GM18858 (cell line): ENCODE data around the gene LRRC71.

Source experiments
- ATAC-seq: cut with Tn5 transposase; IDR thresholded peaks from one replicate; pipeline ENCODE4 v1.9.1; 2021; ENCODE audit not compliant: unreplicated experiment

Gene LRRC71

DNA sequence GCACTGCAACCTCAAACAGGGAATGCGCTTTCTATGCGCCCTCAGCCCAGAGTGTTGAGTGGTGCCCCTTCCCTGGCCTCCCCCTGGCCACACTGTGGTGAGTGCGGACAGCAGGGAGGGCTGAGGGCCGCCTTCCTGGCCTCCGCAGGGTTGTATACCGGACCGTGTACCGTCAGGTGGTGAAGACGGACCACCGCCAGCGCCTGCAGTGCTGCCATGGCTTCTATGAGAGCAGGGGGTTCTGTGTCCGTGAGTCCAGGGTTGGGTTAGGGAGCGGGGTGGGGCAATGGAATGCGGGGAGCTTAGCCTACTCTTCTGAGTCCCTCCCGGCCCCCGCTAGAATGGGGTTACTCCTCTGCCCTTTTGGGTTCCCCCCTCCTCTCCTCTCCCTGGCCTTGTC lies 15.3 kb upstream of the LRRC71 start:
- no peak for ATAC-seq

DNA sequence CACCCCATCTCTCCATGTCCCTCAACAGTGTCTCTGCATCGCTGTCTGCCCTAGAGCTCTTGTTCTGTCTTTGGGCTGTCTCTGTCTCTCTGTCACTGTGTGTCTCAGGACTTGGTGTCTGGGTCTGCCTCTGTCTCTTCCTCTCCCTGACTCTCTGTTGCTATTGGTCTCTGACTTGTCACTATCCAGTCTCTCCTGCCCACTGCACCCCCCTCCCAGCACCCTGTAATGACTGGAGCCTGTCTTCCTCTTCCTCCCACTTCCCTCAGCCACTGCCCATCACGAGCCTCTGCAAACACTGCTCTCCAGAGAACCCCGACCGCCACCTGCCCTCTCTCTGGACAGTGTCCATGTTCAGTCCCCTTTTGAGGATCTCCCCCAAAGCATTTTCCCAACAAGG lies 14.8 kb upstream of the LRRC71 start:
- no peak for ATAC-seq

DNA sequence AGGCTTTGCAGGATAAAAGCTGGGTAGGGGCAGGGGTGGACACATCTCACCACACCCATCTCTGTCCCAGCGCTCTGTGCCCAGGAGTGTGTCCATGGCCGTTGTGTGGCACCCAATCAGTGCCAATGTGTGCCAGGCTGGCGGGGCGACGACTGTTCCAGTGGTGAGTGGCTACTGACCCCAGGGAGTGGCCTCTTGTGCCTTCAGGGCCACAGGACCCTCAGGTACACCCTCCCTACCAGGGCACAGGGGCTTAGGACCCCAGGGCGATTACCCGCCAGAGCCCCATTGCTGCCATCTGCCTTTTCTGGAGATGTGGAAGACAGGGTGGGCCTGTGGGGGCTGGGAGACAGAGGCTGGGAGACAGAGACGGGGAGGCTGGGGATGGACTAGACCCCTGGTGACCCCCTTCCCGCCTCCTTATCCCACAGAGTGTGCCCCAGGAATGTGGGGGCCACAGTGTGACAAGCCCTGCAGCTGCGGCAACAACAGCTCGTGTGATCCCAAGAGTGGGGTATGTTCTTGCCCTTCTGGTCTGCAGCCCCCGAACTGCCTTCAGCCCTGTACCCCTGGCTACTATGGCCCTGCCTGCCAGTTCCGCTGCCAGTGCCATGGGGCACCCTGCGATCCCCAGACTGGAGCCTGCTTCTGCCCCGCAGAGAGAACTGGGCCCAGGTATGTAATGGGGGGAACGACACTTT lies 14.1 kb upstream of the LRRC71 start:
- no peak for ATAC-seq

DNA sequence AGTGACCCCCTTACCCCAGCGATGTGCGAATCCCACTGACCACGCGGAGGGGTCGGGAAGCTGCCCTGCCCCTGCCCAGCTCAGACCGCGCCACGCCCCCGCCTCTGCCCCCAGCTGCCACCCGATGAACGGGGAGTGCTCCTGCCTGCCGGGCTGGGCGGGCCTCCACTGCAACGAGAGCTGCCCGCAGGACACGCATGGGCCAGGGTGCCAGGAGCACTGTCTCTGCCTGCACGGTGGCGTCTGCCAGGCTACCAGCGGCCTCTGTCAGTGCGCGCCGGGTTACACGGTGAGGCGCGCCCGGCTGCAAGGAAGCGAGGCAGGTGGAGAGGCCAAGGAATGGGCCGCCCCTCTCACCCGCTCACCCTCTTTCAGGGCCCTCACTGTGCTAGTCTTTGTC lies 11.9 kb upstream of the LRRC71 start:
- ATAC-seq = no peak

DNA sequence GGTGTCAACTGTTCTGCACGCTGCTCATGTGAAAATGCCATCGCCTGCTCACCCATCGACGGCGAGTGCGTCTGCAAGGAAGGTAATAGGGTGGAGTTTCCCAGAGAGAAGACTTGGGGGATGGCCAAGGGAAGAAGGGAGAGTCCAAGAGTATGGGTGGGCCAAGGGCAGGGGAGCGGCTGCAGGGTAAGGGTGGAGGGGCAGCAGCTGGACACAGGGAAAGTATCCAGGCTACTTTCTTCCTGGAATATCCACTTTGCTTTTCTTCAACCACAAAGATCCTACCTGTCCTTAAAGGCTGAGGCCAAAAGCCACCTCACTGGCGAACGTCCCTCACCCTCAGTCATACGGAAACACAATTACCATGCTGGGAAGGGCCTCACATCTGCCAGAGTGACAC lies 11.5 kb upstream of the LRRC71 start:
- ATAC-seq = no peak

DNA sequence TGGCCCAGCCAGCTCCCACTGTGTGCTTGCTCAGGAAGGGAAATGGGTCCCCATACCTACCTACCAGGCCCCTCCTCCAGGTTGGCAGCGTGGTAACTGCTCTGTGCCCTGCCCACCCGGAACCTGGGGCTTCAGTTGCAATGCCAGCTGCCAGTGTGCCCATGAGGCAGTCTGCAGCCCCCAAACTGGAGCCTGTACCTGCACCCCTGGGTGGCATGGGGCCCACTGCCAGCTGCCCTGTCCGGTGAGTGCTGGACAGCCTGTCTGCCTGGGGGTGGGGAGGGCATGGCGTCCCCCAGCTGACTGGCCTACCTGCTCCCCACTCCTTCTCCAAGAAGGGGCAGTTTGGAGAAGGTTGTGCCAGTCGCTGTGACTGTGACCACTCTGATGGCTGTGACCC lies 10.8 kb upstream of the LRRC71 start:
- no peak for ATAC-seq

DNA sequence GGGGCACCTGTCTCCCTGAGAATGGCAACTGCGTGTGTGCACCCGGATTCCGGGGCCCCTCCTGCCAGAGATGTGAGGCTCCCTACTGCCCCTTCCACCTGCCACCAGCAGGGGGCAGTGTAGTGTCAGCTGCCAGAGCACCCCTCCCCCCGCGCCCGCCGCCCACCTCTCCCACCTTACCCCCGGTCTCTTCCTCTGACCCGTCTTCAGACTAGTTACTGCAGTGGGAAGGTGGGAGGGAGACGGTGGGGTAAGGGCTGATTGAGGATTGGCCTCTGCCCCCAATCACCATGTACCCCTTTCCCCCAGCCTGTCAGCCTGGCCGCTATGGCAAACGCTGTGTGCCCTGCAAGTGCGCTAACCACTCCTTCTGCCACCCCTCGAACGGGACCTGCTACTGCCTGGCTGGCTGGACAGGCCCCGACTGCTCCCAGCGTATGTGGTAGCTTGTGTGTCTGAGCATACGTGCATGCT lies 10.1 kb upstream of the LRRC71 start:
- no peak for ATAC-seq

DNA sequence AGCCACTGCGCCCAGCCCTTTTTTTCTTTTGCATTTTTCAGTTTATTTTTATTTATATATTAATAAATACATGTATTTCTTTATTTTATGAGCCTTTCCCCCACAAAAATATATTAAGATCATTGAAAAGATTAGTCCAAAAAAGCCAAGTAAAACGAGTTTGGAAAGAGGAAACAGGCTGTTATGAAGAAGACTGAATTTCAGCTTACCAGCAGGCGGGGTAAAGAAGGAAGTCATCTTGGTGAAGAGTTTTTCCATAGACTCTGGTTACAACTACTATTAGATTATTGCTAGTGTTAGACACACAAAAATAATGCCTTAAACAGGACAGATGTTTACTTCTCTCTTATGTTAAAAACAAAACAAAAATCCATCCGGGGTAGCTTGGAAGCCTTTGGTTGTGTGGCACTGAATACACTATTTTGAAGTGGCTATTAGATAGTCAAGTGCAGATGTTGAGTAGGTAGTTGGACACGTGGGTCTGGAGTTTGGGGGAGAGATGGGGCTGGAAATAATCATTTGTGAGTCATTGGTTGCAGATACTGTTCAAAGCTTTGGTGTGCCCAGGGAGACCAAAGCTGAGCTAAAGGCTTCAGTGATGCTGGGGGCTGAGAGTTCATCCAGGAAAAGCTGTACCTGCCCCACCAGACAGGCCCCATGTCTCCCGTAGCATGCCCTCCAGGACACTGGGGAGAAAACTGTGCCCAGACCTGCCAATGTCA lies 8.7 kb upstream of the LRRC71 start:
- no peak for ATAC-seq

DNA sequence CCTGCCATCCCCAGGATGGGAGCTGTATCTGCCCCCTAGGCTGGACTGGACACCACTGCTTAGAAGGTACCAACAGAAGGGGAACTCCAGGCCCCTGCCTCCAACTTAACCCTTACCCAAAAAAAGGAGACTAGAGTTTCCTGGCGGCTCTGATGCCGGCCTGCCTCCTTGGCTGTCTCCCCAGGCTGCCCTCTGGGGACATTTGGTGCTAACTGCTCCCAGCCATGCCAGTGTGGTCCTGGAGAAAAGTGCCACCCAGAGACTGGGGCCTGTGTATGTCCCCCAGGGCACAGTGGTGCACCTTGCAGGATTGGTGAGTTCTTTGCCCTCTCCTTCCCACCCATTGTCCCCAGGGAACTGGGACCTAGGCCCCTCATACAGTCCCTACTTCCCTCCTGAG lies 8.1 kb upstream of the LRRC71 start:
- no peak for ATAC-seq

DNA sequence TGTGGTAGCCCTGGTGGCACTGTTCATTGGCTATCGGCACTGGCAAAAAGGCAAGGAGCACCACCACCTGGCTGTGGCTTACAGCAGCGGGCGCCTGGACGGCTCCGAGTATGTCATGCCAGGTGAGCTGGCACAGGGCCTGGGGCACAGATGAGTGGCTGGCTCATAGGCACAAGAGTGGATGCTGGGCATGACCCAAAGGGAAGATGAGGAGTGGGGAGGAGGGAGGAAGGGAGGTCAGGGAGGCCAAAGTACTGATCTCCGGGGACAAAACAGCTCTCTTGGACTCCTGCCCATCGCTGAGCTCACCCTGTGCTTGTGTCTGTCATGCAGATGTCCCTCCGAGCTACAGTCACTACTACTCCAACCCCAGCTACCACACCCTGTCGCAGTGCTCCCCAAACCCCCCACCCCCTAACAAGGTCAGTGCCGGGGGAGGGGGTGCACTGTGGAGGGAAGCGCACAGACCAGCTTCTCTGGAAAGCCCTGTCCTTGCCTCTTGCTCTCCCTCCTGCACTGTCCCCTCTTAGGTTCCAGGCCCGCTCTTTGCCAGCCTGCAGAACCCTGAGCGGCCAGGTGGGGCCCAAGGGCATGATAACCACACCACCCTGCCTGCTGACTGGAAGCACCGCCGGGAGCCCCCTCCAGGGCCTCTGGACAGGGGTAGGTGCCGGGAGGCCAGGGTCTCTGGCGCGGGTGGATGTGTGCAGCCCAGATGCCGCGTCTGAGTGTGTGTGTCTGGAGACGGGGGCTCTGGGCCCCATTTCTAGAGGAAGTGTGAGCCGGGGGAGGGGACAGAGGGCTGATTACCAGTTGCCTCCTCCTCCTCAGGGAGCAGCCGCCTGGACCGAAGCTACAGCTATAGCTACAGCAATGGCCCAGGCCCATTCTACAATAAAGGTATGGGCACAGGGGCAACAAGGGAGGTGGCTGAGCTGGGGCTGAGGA lies 7.3 kb upstream of the LRRC71 start:
- no peak for ATAC-seq

DNA sequence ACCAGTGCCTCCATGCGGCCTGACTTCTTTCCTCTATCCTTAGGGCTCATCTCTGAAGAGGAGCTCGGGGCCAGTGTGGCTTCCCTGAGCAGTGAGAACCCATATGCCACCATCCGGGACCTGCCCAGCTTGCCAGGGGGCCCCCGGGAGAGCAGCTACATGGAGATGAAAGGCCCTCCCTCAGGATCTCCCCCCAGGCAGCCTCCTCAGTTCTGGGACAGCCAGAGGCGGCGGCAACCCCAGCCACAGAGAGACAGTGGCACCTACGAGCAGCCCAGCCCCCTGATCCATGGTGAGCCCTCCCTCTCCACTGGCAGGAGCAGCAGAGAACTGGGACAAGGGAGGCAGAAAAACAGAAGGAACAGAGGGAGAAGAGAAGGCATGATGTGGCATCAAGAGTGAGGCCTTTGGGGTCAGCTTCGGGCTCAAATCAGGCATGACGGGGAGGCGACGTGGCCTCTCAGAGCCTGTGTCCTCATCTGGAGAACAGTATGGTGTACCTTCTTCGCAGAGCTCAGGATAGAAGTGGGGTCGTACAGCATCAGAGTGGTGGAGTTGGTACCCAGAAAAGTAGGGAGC lies 6.5 kb upstream of the LRRC71 start:
- ATAC-seq = no peak

DNA sequence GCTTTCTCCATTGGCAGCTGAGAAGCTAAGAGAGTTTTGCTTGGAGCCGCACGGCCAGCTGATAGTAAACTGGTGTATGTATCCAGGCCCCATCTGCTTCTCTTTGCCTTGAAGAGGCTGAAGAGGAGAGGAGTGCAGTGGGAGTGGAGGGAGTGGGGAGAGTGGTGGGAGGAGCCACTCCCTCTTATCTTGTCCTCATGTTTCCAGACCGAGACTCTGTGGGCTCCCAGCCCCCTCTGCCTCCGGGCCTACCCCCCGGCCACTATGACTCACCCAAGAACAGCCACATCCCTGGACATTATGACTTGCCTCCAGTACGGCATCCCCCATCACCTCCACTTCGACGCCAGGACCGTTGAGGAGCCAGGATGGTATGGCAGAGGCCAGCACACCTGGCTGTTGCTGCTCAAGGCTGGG lies 6.0 kb upstream of the LRRC71 start:
- ATAC-seq = no peak

DNA sequence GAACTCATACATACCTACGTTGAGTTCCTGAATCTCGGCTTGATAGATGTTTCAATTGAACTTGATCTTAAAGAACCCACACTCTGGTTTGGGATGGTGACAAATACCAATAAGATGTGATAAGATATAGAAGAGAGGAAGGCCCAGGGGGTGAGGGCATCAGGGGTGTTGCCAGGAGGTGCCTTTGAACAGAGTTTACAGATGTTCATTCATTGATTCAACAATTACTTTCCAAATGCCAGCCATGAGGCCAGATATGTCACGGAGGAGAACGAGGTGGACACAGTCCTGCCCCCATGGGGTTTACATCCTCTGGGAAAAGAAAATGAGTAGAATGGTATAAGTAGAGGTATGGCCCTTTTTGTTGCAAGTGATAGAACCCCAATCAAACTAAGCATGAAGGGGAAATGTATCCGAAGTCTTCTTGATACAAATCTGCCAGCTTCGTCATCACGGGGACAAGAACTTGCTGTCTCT lies 659 bp downstream of the LRRC71 start:
- ATAC-seq = no peak

DNA sequence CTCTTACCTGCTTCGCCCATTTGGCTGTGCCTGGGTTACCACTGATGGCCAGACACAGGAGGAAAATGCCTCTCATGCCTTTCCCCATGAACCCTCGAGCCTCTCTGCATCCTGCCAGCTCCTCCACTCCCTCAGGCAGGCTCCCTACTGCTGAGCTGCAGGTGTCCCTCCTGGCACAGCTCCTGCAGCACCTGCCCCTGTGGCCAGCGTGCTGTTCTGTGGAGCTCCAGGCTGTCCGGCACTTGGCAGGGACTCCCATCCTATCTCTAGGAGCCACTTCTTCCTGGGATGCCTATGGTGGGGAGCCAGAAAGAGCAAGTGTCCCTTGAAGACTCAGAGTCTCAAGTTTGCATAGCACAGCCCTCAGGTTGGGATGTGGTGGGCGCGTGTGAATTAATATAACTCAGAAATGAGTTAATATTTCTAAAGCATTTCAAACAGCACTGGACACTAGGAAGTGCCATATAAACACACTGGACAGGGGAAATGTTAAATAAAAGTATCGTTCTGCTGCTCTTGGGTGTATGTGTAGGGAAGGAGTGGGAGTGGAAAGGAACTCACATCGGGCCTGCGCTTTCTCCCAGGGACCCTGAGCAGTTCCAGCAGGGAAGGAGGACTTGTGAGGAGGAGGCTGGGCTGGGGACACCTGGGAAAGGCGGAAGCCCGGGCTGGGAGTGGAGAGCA lies 2.7 kb downstream of the LRRC71 start:
- ATAC-seq = no peak

DNA sequence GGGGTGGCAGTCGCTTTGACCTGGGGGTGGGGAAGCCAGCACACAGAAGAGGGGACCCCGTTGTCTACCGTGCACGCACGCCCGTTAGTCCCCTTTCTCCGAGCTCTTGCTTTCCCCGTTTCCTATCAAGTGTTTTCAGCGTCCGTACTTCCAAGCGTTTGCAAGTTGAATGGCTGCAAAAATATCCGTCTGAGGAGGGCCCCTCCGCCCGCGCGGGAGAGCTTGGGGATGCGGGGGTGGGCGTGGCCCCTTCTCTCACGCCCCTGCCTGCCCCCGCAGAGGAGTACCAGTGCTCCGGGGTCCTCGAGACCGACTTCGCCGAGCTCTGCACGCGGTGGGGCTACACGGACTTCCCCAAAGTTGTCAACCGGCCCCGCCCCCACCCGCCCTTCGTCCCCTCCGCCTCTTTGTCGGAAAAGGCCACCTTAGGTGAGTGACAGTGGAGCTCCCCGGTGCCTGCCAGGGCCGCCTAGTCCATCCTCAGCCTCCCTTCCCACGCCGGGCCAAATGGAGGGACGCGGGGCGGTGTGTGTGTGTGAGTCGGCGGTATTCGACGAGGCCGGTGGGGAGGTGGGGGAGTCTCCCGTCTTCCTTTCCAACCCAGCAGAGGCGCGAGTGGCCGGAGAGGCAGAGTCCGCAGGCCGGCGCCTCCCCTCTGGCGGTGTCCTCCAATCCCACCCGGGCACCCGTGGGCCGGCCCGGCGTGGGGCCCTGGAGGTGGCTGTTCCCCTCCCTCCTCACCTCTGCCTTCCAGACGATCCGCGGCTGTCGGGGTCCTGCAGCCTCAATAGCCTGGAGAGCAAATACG lies 3.4 kb downstream of the LRRC71 start:
- no peak for ATAC-seq

DNA sequence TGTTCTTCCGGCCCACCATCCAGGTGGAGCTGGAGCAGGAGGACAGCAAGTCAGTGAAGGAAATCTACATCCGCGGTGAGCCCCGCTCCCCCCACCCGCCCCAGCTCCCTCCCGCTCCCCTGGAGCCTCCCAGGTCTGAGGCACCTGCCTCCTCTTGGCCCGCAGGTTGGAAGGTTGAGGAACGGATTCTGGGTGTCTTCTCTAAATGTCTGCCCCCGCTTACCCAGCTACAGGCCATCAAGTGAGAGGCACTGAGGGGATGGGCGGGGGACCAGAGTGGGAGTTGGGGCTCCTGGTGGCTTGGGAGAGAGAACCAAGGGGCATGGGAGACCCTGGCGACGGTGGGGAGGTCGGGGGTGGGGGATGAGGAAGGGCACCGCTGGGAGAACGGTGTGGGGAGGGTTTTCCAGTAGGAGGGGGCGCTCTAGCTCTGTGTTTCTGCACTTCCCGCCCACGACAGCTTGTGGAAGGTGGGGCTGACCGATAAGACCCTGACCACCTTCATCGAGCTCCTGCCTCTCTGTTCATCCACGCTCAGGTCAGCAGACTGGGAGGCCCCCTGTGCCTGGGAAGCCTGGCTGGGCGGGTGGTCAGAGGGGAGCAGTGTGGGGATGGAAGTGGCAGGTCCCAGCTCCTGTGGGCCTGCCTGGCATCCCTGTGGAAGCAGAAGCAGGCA lies 4.2 kb downstream of the LRRC71 start:
- no peak for ATAC-seq

DNA sequence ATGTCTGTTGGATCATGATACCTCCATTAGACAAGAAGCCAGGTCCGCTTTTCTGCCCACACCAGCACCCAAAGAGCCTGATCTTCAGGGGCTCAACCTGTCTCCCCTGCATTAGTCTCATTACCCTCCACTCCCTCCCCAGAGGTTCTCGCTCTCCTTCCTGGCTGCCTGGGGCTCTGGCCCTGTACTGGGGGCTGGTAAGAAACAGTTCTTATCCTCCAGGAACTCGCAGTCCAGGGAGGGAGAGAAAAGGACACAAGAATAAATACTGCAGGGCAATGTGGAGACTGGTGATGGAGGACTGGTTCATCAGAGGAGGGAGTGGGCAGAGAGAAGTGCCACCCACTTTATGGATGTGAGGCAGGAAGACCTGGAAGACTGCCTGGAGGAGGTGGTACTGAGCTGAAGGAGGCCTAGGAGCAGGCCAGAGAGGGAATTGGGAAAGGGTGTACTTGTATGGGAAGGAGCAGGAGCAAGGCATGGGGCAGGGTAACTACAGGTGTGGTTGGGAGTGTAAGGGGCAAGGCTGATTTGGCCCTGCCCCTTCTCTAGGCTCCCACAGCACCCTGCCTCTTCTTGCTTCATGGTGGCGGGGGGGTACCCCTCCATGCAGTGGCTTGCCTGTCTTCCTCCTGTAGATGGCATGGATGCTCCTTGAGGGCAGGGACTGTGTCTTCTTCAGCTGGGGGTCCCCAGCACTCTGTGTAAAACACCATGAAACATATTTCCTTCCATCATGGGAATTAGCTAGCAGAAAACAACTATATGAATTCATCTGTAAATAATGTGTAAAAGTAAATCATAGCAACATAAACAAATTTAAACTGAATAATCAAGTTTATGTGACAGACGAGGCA lies 5.0 kb downstream of the LRRC71 start:
- ATAC-seq = no peak

DNA sequence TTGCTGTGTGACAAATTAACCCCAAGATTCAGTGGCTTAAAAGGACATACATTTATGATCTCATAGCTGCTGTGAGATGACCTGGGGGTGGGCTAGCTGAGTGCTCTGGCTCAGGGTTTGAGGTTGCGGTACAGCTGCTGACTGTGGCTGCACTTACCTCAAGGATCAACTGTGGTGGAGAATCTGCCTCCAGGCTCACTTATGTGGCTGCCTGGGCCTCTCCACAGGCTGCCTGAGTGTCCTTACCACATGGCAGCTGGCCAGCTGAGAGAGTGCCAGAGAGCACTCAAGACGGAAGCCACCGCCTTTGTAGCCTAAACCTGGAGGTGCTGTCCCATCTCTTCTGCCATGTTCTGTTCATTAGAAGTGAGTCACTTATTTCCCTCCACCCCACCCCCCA lies 5.7 kb downstream of the LRRC71 start:
- no peak for ATAC-seq
